DMS153 treated with DMSO at 0.1 percent for 48 hours (cell line): Measurements from ENCODE around the gene ATP6V1G2.
"Not testable (repeated sequence)": the region's sequence is repeated elsewhere in the genome, so short reads cannot be mapped to it uniquely, and the experiment has no call there.

Source experiments
- DNase-seq: peaks from one replicate; lab custom pipeline; 2025; ENCODE audit not compliant: unreplicated experiment; lab: John Stamatoyannopoulos, UW

Gene ATP6V1G2

DNA sequence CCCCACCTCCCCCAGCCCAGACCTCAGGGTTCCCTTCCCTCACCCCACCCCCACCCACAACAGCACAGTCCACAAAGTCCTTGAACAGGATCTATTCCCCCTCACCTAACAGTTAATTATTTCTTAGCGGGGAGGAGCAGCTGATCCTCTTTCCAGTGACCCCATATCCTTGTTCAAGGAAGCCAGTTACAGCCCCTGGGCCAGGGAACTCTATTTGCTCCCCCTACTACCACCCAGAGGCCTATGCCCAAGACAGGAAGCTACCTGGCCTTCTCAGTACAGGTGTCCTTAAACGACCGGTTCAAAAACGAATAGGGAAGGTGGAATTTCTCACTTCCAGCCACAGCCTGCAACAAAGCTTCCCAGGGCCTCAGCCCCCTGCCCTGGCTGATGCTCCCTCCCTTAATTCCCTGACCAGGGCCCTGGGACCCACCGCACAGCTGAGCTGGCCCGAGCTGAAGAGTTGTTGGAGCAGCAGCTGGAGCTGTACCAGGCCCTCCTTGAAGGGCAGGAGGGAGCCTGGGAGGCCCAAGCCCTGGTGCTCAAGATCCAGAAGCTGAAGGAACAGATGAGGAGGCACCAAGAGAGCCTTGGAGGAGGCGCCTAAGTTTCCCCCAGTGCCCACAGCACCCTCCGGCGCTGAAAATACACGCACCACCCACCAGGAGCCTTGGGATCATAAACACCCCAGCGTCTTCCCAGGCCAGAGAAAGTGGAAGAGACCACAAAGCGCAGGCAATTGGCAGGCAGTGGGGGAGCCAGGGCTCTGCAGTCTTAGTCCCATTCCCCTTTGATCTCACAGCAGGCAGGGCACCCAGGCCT is 16.9 kb downstream of the ATP6V1G2 start:
- DNase-seq = no peak

- no peak for DNase-seq
Measured at GRCh38 chr6:31528821-31529328, 17.5 kb downstream of the ATP6V1G2 start, which contains the start of gene MCCD1. Gene MCCD1 (plus strand): TSS chr6:31528962. CDS start chr6:31529015, 53 bp downstream.

DNA sequence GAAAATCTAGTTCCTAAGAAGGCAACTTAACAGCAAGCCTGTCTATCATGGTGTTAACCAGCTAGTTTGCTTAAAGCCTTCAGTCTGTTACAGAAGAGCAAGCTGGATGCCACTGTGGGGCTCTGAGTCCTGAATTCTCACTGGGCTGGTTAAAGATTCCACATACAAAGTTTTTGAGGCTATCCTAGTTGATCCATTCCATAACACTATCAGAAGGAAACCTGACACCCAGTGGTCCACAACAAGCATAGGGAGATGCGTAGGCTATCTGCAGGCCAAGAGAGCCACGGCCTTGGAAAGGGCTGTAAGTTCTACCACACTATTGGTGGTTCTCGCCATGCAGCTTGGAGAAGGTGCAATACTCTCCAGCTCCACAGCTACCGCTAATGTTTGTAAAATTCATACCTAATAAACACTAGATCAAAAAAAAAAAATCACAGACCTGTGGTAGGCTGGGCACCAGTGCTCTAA is 18.1 kb downstream of the ATP6V1G2 start:
- DNase-seq = no peak

DNA sequence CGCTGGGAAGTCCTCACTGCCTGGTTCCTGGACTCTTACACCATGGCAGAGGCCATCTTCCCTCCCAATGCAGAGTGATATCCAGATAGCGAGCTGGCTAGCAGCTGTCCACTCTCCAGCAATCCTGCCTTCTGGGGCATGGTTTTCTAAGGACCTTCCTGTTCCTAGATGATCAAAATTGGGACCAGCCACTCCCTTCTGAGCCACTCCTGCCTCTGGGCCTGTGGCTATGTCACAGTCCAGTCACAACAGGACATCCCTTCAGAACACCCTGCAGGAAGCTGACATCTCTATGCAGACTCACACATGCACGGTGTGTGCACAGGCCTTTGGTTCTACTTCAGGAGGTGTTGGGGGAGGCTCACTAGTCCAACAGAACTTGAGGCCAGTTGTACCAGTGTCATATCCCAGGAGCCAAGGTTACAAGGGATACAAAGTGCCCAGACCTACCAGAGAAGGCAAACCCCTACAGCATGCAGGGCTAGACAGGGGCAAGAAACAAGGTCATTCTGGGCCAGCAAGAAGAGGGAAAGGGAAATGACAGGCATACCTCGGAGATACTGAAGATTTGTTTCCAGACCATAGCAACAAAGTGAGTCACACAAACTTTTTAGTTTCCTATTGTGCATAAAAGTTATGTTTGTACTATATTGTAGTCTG is 20.3 kb downstream of the ATP6V1G2 start:
- no peak for DNase-seq

GRCh38 chr6:31525553-31525931 is 20.9 kb downstream of the ATP6V1G2 start:
- no peak for DNase-seq

GRCh38 chr6:31521835-31522234 is 24.6 kb downstream of the ATP6V1G2 start:
- DNase-seq = no peak

DNA sequence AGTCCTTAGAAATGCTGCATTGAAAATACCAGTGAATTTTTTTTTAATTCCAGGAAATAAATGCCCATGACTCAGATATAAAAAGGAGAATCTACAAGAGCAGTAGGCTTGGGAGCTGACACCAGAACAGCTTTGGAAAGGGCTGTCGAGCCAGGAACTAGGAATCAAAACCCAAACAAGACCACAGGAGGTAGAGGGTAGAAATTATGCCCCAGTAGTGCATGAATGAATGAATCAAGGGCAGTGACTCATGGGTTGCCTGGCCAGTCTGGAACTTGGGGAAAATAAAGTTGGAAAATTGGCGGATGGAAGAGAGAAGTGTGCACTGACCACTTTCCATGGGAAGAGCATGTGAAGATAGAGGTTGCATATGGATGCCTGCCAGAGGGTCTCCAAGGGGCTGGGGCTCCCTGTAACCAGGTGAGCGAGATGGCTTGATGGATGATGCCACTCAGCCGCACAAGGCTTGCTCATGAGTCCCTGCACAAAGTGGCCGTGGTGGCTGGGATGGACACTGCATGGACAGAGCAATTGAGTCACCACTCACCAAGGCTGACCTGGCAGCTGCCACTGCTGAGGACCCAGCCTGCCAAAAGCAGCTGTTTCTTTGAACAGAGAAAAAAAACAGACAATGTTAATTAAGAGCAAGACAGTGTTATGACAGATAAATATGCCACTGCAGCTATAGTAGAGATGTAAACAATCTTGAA is 32.8 kb downstream of the ATP6V1G2 start:
- DNase-seq = no peak

DNA sequence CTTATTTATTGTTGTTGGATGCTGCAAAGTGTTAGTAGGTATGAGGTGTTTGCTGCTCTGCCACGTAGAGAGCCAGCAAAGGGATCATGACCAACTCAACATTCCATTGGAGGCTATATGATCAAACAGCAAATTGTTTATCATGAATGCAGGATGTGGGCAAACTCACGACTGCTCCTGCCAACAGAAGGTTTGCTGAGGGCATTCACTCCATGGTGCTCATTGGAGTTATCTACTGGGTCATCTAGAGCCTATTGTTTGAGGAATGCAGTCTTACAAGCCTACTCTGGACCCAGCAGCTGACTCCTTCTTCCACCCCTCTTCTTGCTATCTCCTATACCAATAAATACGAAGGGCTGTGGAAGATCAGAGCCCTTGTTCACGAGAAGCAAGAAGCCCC is 36.4 kb downstream of the ATP6V1G2 start:
- DNase-seq = no peak

- DNase-seq = not testable (repeated sequence)
Measured at GRCh38 chr6:31509036-31509435, 37.4 kb downstream of the ATP6V1G2 start.

GRCh38 chr6:31502586-31502985 is 43.8 kb downstream of the ATP6V1G2 start:
- DNase-seq = no peak

GRCh38 chr6:31499648-31500047 is 46.8 kb downstream of the ATP6V1G2 start:
- not testable (repeated sequence) for DNase-seq

DNA sequence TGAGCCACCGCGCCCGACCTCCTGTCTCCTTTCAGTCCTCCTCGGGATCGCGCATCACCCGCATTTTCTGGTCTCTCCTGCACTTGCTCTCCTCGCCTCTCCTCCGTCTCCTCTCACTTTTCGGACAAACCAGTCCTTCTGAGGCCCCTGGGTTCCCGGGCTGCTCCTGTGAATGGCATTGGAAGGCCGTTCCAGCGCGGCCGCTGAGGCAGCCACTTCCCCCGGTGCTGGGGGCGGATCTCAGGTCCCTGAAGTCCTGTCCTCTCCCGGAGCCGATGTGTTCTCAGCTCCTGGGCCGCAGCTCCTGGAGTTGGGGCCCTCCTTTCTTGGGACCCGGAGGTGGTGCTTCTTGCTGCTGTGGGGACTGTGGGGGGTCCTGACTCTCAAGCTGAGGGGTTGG is 47.7 kb downstream of the ATP6V1G2 start:
- DNase-seq = no peak

- peak; percentile 71 for DNase-seq
Measured at GRCh38 chr6:31497531-31498476, 48.6 kb downstream of the ATP6V1G2 start, which contains the start of gene MICB. Gene MICB (plus strand): TSS chr6:31498145. CDS start chr6:31498194, 49 bp downstream.

DNA sequence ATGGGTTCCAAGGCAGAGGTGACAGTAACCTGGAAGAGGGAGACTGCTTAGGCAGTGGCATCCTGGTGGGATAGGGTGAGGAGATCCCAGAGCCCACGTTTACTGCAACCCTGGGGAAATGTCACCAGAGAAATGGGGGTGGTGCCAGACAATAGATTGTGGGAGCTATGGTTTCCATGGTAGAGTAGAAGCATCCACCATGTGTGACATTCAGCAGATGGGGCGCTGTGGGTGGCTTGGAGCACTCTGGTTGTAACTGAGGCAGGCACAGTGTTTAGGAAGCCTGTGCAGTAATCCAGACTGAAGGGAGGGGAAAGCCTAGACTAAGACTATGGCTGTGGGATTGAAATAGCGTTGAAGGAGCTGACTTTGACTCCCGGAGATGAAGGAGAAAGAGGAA is 49.6 kb downstream of the ATP6V1G2 start:
- not testable (repeated sequence) for DNase-seq

DNA sequence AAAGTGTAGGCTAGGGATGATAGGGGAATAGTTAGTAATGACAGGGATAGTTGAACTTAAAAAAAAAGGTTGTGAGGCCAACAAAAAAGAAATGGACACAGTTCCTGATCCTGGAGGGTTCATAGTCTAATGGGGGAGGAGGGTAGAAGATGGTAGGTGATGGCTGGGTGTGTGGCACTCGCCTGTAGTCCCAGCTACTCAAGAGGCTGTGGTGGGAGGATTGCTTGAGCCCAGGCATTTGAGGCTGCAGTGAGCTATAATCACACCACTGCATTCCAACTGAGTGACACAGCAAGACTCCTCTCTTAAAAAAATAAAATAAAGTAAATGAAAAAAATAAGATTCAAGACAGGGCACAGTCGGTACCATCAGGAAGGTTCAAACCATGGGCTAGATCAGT is 50.8 kb downstream of the ATP6V1G2 start:
- DNase-seq = no peak
